Measurements from ENCODE around the gene IFI27L2. TPM values are rescaled to one million over a fixed set of nuclear protein-coding genes. Genes with fewer than 3 reads are reported as not detected.

IFI27L2 gene
- total RNA-seq, 2 donors from 2014 or later: 42.7 to 150 TPM

DNA sequence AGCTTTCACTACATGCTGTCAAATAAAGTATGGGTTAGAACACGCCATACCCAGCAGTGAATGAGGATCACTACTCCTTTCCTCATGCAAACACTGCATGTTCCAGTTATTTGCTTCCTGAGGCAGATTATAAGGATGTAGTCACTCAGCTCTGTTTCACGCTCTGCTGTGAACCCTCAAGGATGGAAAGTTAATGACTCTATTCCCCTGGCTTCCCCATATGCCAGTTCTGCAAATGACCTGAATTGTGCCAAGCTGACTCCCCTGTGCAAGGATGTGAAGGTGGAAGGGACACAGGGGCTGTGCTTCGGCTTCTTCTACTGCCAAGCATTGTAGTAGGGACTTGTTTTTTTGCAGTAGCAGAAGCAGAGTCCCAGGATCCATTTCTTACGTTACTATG, 41.5 kb downstream of the IFI27L2 start:
- Histone ChIP-seq H3K27me3 (replicated peaks; ENCODE audit: insufficient read depth) (no peaks in the 10 kb centered on the region), H3K4me1 (ENCODE audit: control insufficient read depth in 1 of 2, low read depth in 2 of 2) (no peaks in the 10 kb centered on the region), H3K27ac (no peak overlapping the region), H3K36me3 (no peaks in the 10 kb centered on the region), H3K9me3 (no peaks in the 10 kb centered on the region), H3K4me3 (no peak overlapping the region)
- TF ChIP-seq, protein P1, sequence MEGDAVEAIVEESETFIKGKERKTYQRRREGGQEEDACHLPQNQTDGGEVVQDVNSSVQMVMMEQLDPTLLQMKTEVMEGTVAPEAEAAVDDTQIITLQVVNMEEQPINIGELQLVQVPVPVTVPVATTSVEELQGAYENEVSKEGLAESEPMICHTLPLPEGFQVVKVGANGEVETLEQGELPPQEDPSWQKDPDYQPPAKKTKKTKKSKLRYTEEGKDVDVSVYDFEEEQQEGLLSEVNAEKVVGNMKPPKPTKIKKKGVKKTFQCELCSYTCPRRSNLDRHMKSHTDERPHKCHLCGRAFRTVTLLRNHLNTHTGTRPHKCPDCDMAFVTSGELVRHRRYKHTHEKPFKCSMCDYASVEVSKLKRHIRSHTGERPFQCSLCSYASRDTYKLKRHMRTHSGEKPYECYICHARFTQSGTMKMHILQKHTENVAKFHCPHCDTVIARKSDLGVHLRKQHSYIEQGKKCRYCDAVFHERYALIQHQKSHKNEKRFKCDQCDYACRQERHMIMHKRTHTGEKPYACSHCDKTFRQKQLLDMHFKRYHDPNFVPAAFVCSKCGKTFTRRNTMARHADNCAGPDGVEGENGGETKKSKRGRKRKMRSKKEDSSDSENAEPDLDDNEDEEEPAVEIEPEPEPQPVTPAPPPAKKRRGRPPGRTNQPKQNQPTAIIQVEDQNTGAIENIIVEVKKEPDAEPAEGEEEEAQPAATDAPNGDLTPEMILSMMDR (IDR thresholded peaks at IDR 0.05): no peak
- DNase-seq (ENCODE audit: low spot score) (no peak), ATAC-seq (ENCODE audit: insufficient number of reproducible peaks, low FRiP score, low read depth) (no peak)

DNA sequence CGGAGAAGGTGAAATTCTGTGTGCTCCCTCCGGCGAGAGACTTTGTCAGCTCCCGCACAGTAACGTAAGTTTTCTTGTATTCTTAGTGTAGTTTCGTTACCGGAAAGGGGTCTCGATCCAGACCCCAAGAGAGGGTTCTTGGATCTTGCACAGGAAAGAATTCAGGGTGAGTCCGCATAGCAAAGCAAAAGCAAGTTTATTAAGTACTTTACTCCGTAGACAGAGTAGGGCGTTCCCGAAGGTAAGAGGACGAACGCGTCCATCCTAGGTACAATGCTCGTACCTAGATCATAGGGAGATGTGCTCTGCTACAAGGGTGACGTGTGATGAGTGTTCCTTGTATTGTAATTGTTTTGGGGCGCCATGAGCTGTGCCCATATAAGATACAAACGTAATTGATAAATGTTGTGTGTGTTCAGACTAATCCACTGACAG, 48.0 kb downstream of the IFI27L2 start:
- no peak for ATAC-seq (ENCODE audit: insufficient number of reproducible peaks, low FRiP score, low read depth)
- Histone ChIP-seq H3K27me3 (replicated peaks; ENCODE audit: insufficient read depth) (no peaks in the 10 kb centered on the region), H3K9me3 (no peaks in the 10 kb centered on the region), H3K27ac (peak overlapping the region; percentile 88 to 92), H3K4me1 (ENCODE audit: control insufficient read depth in 1 of 2, low read depth in 2 of 2) (peaks cover 26 to 39% of the 10 kb centered on the region in 2 donors), H3K4me3 (peak overlapping the region; percentile 83), H3K36me3 (peaks cover 3% of the 10 kb centered on the region)
- DNase-seq (ENCODE audit: low spot score): no peak
- TF ChIP-seq, protein P1 (IDR thresholded peaks at IDR 0.05): no peak

GRCh38 chr14:94080621-94081385, 48.6 kb downstream of the IFI27L2 start, which contains the start of the genes DDX24 and IFI27L1:
TSS of gene DDX24 (minus strand) at chr14:94081202. CDS start at chr14:94079742, 1,460 bp downstream.
TSS of gene IFI27L1 (plus strand) at chr14:94081310. CDS start at chr14:94096938, 15,628 bp downstream.
- DNase-seq (ENCODE audit: low spot score) (peak; percentile 86), ATAC-seq (ENCODE audit: insufficient number of reproducible peaks, low FRiP score, low read depth) (peak; percentile 98)
- TF ChIP-seq, protein P1 (IDR thresholded peaks at IDR 0.05): no peak
- Histone ChIP-seq H3K27ac (peak within 1 kb of the TSS; percentile 88 to 92), H3K4me3 (peak within 1 kb of the TSS; percentile 83), H3K4me1 (ENCODE audit: control insufficient read depth in 1 of 2, low read depth in 2 of 2) (peaks cover 32 to 45% of the 10 kb centered on the region in 2 donors), H3K27me3 (replicated peaks; ENCODE audit: insufficient read depth) (no peaks in the 10 kb centered on the region), H3K36me3 (peaks cover 3% of the 10 kb centered on the region), H3K9me3 (no peaks in the 10 kb centered on the region)

GRCh38 chr14:94079891-94080620, 49.3 kb downstream of the IFI27L2 start:
- TF ChIP-seq, protein P1 (IDR thresholded peaks at IDR 0.05): no peak
- Histone ChIP-seq H3K9me3 (peaks cover 2% of the 10 kb centered on the region), H3K36me3 (peaks cover 3% of the 10 kb centered on the region), H3K27ac (peak overlapping the region; percentile 88 to 92), H3K4me1 (ENCODE audit: control insufficient read depth in 1 of 2, low read depth in 2 of 2) (peaks cover 35 to 46% of the 10 kb centered on the region in 2 donors), H3K27me3 (replicated peaks; ENCODE audit: insufficient read depth) (no peaks in the 10 kb centered on the region), H3K4me3 (peak overlapping the region; percentile 83)
- ATAC-seq (ENCODE audit: insufficient number of reproducible peaks, low FRiP score, low read depth) (no peak), DNase-seq (ENCODE audit: low spot score) (no peak)

GRCh38 chr14:94077823-94078222, 51.6 kb downstream of the IFI27L2 start:
- Histone ChIP-seq H3K4me1 (ENCODE audit: control insufficient read depth in 1 of 2, low read depth in 2 of 2) (peaks cover 35 to 46% of the 10 kb centered on the region in 2 donors), H3K4me3 (peak overlapping the region; percentile 83)
- ATAC-seq (ENCODE audit: insufficient number of reproducible peaks, low FRiP score, low read depth): no peak

More at GRCh38 chr14:94077823-94078222, 51.6 kb downstream of the IFI27L2 start:
- Histone ChIP-seq H3K27me3 (replicated peaks; ENCODE audit: insufficient read depth) (no peaks in the 10 kb centered on the region), H3K36me3 (peaks cover 3% of the 10 kb centered on the region), H3K27ac (no peak overlapping the region), H3K9me3 (peaks cover 10% of the 10 kb centered on the region)
- DNase-seq (ENCODE audit: low spot score): no peak
- TF ChIP-seq, protein P1 (IDR thresholded peaks at IDR 0.05): no peak

All from thoracic aorta (tissue), 2 donors.